T1000 (cell line): Measurements from ENCODE around the gene FXR2.
A peak's percentile ranks its signal among the peaks of the same experiment; 100 is the strongest.

Source experiments
- DNase-seq: peaks from one replicate; lab custom pipeline; 2025; ENCODE audit warnings: mixed read lengths; lab: John Stamatoyannopoulos, UW

The FXR2 gene

GRCh38 chr17:7550344-7550743, 64.4 kb downstream of the FXR2 start:
- DNase-seq, result no peak

- DNase-seq, result no peak
Measured at GRCh38 chr17:7549401-7550055, 65.2 kb downstream of the FXR2 start.

GRCh38 chr17:7548585-7549400, 65.9 kb downstream of the FXR2 start, which contains the start of gene TNFSF12:
TSS of gene TNFSF12 (plus strand) at chr17:7549058. CDS start at chr17:7549154, 96 bp downstream.
- DNase-seq, result peak; percentile 12

GRCh38 chr17:7544911-7545310, 69.8 kb downstream of the FXR2 start:
- no peak for DNase-seq
